PC-9 (cell line): ENCODE data around the gene POU6F2. TPM values are rescaled to one million over a fixed set of nuclear protein-coding genes. Genes with fewer than 3 reads are reported as not detected.
"Not testable (repeated sequence)": the region's sequence is repeated elsewhere in the genome, so short reads cannot be mapped to it uniquely, and the experiment has no call there.

Experiments
- BruUV-seq: library from RNA; stranded (reverse); fragments of 400-500 nt; replicated peaks from 2 replicates; lab custom pipeline; 2021; lab: Mats Ljungman, UMichigan
- CTCF ChIA-PET: fragments of 300-600 bp; sonication (Branson Sonifier 250); formaldehyde crosslinking; loops from one replicate; lab custom pipeline; 2022; ENCODE audit warnings: antibody characterized with exemption; lab: Charles Lee
- POLR2A ChIA-PET: fragments of 300-600 bp; sonication (Branson Sonifier 250); formaldehyde crosslinking; loops from one replicate; lab custom pipeline; 2022; ENCODE audit warnings: antibody characterized with exemption; ENCODE audit not compliant: unreplicated experiment; lab: Charles Lee
- DNase-seq, 2 experiments: peaks; one replicate each; pipeline versions ENCODE4 v3.0.0 to v3.0.0-alpha.2; 2015 to 2022; ENCODE audit warnings: mixed read lengths in 1 of 2
- H2AFZ ChIP-seq: fragments of 200-600 bp; sonication (generic); 2 replicates; pipeline ENCODE4 v1.8.1; 2017; ENCODE audit warnings: antibody characterized with exemption
- H3F3A ChIP-seq: fragments of 200-600 bp; sonication (generic); 2 replicates; pipeline ENCODE4 v1.8.1; 2017; ENCODE audit warnings: antibody characterized with exemption, mild to moderate bottlenecking, low read depth; ENCODE audit not compliant: insufficient read depth
- H3K27ac ChIP-seq: fragments of 200-600 bp; sonication (generic); 2 replicates; pipeline ENCODE4 v1.6.1; 2016; ENCODE audit warnings: mixed run types
- H3K27me3 ChIP-seq: fragments of 200-600 bp; sonication (generic); 2 replicates; pipeline ENCODE4 v1.6.1; 2016; ENCODE audit warnings: low read depth, mixed run types; ENCODE audit not compliant: insufficient read depth
- H3K36me3 ChIP-seq: fragments of 200-600 bp; sonication (generic); 2 replicates; pipeline ENCODE4 v1.6.1; 2016; ENCODE audit warnings: low read depth, mixed run types
- H3K4me1 ChIP-seq: fragments of 200-600 bp; sonication (generic); replicated peaks from 2 replicates; pipeline ENCODE4 v1.6.1; 2016; ENCODE audit warnings: mixed run types; ENCODE audit not compliant: insufficient read depth
- H3K4me2 ChIP-seq: fragments of 200-600 bp; sonication (generic); 2 replicates; pipeline ENCODE4 v1.6.1; 2017; ENCODE audit warnings: mixed run types
- H3K4me3 ChIP-seq: fragments of 200-600 bp; sonication (generic); 2 replicates; pipeline ENCODE4 v1.6.1; 2016; ENCODE audit warnings: mixed run types
- H3K79me2 ChIP-seq: fragments of 200-600 bp; sonication (generic); 2 replicates; pipeline ENCODE4 v1.6.1; 2017; ENCODE audit warnings: low read depth, mixed run types
- H3K9me2 ChIP-seq: fragments of 200-600 bp; sonication (generic); 2 replicates; pipeline ENCODE4 v1.8.1; 2017; ENCODE audit warnings: mild to moderate bottlenecking; ENCODE audit not compliant: insufficient read depth
- H3K9me3 ChIP-seq: fragments of 200-600 bp; sonication (generic); 2 replicates; pipeline ENCODE4 v1.8.1; 2016; ENCODE audit warnings: low read depth; ENCODE audit not compliant: insufficient read depth
- H4K20me1 ChIP-seq: fragments of 200-600 bp; sonication (generic); 2 replicates; pipeline ENCODE4 v1.8.1; 2017; ENCODE audit not compliant: insufficient read depth
- CTCF ChIP-seq: fragments of 200-600 bp; sonication (generic); conservative IDR thresholded peaks from 2 replicates; pipeline ENCODE4 v1.6.1; 2017; ENCODE audit warnings: mixed run types, antibody characterized with exemption, mild to moderate bottlenecking, moderate library complexity
- EZH2 ChIP-seq: fragments of 200-600 bp; sonication (generic); IDR thresholded peaks from 2 replicates; pipeline ENCODE4 v1.8.0; 2017; ENCODE audit warnings: antibody characterized with exemption, low read depth
- intact Hi-C: fragments of 100-400 bp; cut with micrococcal nuclease; formaldehyde crosslinking; loops from one replicate; pipeline ENCODE4 v1.10.0; 2022; ENCODE audit not compliant: unreplicated experiment
- total RNA-seq: library from RNA; stranded (reverse); gene quantifications from 2 replicates; pipeline ENCODE4 v1.2.3, GENCODE V29; 2021

POU6F2 gene
- total RNA-seq, 1 experiment from 2014 or later = not detected

GRCh38 chr7:38940774-38941173, 36.9 kb upstream of the POU6F2 start:
- no peak overlapping the region for H3K27ac ChIP-seq
- no peaks in the 10 kb centered on the region for H3K9me3 ChIP-seq
- DNase-seq = no peak
- H3K4me2 ChIP-seq = no peak overlapping the region
- BruUV-seq = no TSS peak
- H3K36me3 ChIP-seq = no peaks in the 10 kb centered on the region
- H2AFZ ChIP-seq = no peak overlapping the region
- H3K79me2 ChIP-seq = no peaks in the 10 kb centered on the region
- no peak overlapping the region for H3K4me3 ChIP-seq
- H3K27me3 ChIP-seq = peaks cover 56% of the 10 kb centered on the region
- H4K20me1 ChIP-seq = no peaks in the 10 kb centered on the region
- intact Hi-C loops = no loop called here
- POLR2A ChIA-PET = no interaction called here
- CTCF ChIA-PET = no interaction called here
- no peaks in the 10 kb centered on the region for H3K9me2 ChIP-seq
- no peak for TF ChIP-seq CTCF
- no peak for TF ChIP-seq EZH2
- H3F3A ChIP-seq = no peaks in the 10 kb centered on the region
- no peaks in the 10 kb centered on the region for H3K4me1 ChIP-seq

GRCh38 chr7:38942431-38943051, 35.2 kb upstream of the POU6F2 start:
- no peak overlapping the region for H3K4me2 ChIP-seq
- POLR2A ChIA-PET = no interaction called here

GRCh38 chr7:38947541-38947940, 30.2 kb upstream of the POU6F2 start:
- H3K36me3 ChIP-seq, H3K79me2 ChIP-seq, intact Hi-C loops, H4K20me1 ChIP-seq, H3K4me1 ChIP-seq, H3K4me3 ChIP-seq, H3K27ac ChIP-seq, POLR2A ChIA-PET, H2AFZ ChIP-seq, BruUV-seq, H3K9me2 ChIP-seq, CTCF ChIA-PET, DNase-seq, H3K4me2 ChIP-seq, H3K9me3 ChIP-seq, H3F3A ChIP-seq: not testable (repeated sequence)
- H3K27me3 ChIP-seq = peaks cover 20% of the 10 kb centered on the region; the same call in 1 of the 2 replicates

More at GRCh38 chr7:38942431-38943051, 35.2 kb upstream of the POU6F2 start:
- intact Hi-C loops = no loop called here
- Histone ChIP-seq H2AFZ (no peak overlapping the region), H3K4me3 (no peak overlapping the region), H3K9me3 (no peaks in the 10 kb centered on the region), H4K20me1 (no peaks in the 10 kb centered on the region), H3K27ac (no peak overlapping the region), H3F3A (no peaks in the 10 kb centered on the region), H3K4me1 (no peaks in the 10 kb centered on the region), H3K36me3 (no peaks in the 10 kb centered on the region), H3K79me2 (no peaks in the 10 kb centered on the region), H3K27me3 (peaks cover 60% of the 10 kb centered on the region), H3K9me2 (no peaks in the 10 kb centered on the region)
- no peak for DNase-seq
- TF ChIP-seq CTCF (no peak), EZH2 (no peak)
- CTCF ChIA-PET = no interaction called here
- BruUV-seq = no TSS peak
